Measurements from ENCODE around the gene KREMEN1. TPM values are rescaled to one million over a fixed set of nuclear protein-coding genes. Genes with fewer than 3 reads are reported as not detected.

The KREMEN1 gene
- total and polyA plus RNA-seq, 2 donors (not counting 1 experiment from before 2014, with no cell fraction given), result 0.01 TPM; not detected in 1

- no peaks in the 10 kb centered on the region for H3K79me2 ChIP-seq (ENCODE audit: control insufficient read depth, insufficient read depth, low read length)
- no peak for ATAC-seq (ENCODE audit: low read depth)
- ChIA-PET CTCF (no interaction called here), POLR2A (no interaction called here)
- Mint-ChIP-seq H3K9me3 (ENCODE audit: insufficient read depth) (no peaks in the 10 kb centered on the region), H3K4me1 (peaks cover 9% of the 10 kb centered on the region), H3K27ac (no peak overlapping the region), H3K4me3 (no peak overlapping the region), H3K27me3 (peaks cover 71% of the 10 kb centered on the region)
- H3K4me2 ChIP-seq (replicated peaks; ENCODE audit: low read depth, low read length, poor library complexity, severe bottlenecking), result no peak overlapping the region
- H3K36me3 ChIP-seq (replicated peaks in 1 of 2; ENCODE audit: control extremely low read depth in 1 of 2, control insufficient read depth in 1 of 2, extremely low read depth in 1 of 2, insufficient read depth in 2 of 2, low read length in 1 of 2), result no peaks in the 10 kb centered on the region
- 100% methylated on average over 1 of the region's 1 CpG for WGBS (ENCODE audit: insufficient coverage)
- H3K27me3 ChIP-seq (replicated peaks in 1 of 4; ENCODE audit: control extremely low read depth in 1 of 4, control insufficient read depth in 3 of 4, insufficient read depth in 4 of 4, low read length in 3 of 4), result peaks cover 0 to 64% (median 24%) of the 10 kb centered on the region in 4 experiments
- H2AFZ ChIP-seq (ENCODE audit: insufficient read depth, low read depth, low read length, poor library complexity, severe bottlenecking), result no peak overlapping the region
- DNase-seq, result no peak
- no peaks in the 10 kb centered on the region for H4K20me1 ChIP-seq (ENCODE audit: control insufficient read depth, insufficient read depth, low read length, poor library complexity, severe bottlenecking)
- H3K9me3 ChIP-seq (ENCODE audit: control extremely low read depth in 1 of 3, control insufficient read depth in 2 of 3, insufficient read depth in 1 of 3, low read length in 2 of 3), result no peaks in the 10 kb centered on the region
- H3K9ac ChIP-seq (ENCODE audit: low read length), result no peak overlapping the region
- H3K4me1 ChIP-seq (ENCODE audit: control insufficient read depth in 2 of 2, insufficient read depth in 2 of 2, low read length in 2 of 2), result peaks cover 8 to 11% of the 10 kb centered on the region in 2 donors
- no peak overlapping the region for H3K27ac ChIP-seq (ENCODE audit: low read length in 2 of 2)
- H3K4me3 ChIP-seq (ENCODE audit: control extremely low read depth in 1 of 5, extremely low read depth in 1 of 5, insufficient read depth in 1 of 5, low read depth in 2 of 5, low read length in 4 of 5), result no peak overlapping the region
- intact Hi-C loops (cut with micrococcal nuclease), result no loop called here
- no peak for TF ChIP-seq EZH2 (IDR thresholded peaks at IDR 0.05; ENCODE audit: borderline replicate concordance, insufficient read depth, low read depth, low read length, poor library complexity, severe bottlenecking)
- TF ChIP-seq, protein P1, sequence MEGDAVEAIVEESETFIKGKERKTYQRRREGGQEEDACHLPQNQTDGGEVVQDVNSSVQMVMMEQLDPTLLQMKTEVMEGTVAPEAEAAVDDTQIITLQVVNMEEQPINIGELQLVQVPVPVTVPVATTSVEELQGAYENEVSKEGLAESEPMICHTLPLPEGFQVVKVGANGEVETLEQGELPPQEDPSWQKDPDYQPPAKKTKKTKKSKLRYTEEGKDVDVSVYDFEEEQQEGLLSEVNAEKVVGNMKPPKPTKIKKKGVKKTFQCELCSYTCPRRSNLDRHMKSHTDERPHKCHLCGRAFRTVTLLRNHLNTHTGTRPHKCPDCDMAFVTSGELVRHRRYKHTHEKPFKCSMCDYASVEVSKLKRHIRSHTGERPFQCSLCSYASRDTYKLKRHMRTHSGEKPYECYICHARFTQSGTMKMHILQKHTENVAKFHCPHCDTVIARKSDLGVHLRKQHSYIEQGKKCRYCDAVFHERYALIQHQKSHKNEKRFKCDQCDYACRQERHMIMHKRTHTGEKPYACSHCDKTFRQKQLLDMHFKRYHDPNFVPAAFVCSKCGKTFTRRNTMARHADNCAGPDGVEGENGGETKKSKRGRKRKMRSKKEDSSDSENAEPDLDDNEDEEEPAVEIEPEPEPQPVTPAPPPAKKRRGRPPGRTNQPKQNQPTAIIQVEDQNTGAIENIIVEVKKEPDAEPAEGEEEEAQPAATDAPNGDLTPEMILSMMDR (IDR thresholded peaks at IDR 0.05), result no peak
Observed at GRCh38 chr22:29155966-29156365, 83.1 kb downstream of the KREMEN1 start.

- no peak overlapping the region for H3K9ac ChIP-seq (ENCODE audit: low read length)
- Mint-ChIP-seq H3K9me3 (ENCODE audit: insufficient read depth) (no peaks in the 10 kb centered on the region), H3K4me1 (peaks cover 9% of the 10 kb centered on the region), H3K27ac (no peak overlapping the region), H3K27me3 (peaks cover 69% of the 10 kb centered on the region), H3K4me3 (no peak overlapping the region)
- peaks cover 0 to 60% (median 24%) of the 10 kb centered on the region in 4 experiments for H3K27me3 ChIP-seq (replicated peaks in 1 of 4; ENCODE audit: control extremely low read depth in 1 of 4, control insufficient read depth in 3 of 4, insufficient read depth in 4 of 4, low read length in 3 of 4)
- H3K4me3 ChIP-seq (ENCODE audit: control extremely low read depth in 1 of 5, extremely low read depth in 1 of 5, insufficient read depth in 1 of 5, low read depth in 2 of 5, low read length in 4 of 5), result no peak overlapping the region
- WGBS (ENCODE audit: insufficient coverage), result 50% methylated on average over 4 of the region's 9 CpGs
- H2AFZ ChIP-seq (ENCODE audit: insufficient read depth, low read depth, low read length, poor library complexity, severe bottlenecking), result no peak overlapping the region
- POLR2A ChIA-PET, result no interaction called here
- no peak overlapping the region for H3K27ac ChIP-seq (ENCODE audit: low read length in 2 of 2)
- H3K9me3 ChIP-seq (ENCODE audit: control extremely low read depth in 1 of 3, control insufficient read depth in 2 of 3, insufficient read depth in 1 of 3, low read length in 2 of 3), result no peaks in the 10 kb centered on the region
- no peak for TF ChIP-seq EZH2 (IDR thresholded peaks at IDR 0.05; ENCODE audit: borderline replicate concordance, insufficient read depth, low read depth, low read length, poor library complexity, severe bottlenecking)
- TF ChIP-seq, protein P1 (IDR thresholded peaks at IDR 0.05), result no peak
- H4K20me1 ChIP-seq (ENCODE audit: control insufficient read depth, insufficient read depth, low read length, poor library complexity, severe bottlenecking), result no peaks in the 10 kb centered on the region
- H3K4me1 ChIP-seq (ENCODE audit: control insufficient read depth in 2 of 2, insufficient read depth in 2 of 2, low read length in 2 of 2), result peaks cover 8 to 11% of the 10 kb centered on the region in 2 donors
- no peak overlapping the region for H3K4me2 ChIP-seq (replicated peaks; ENCODE audit: low read depth, low read length, poor library complexity, severe bottlenecking)
- H3K79me2 ChIP-seq (ENCODE audit: control insufficient read depth, insufficient read depth, low read length), result no peaks in the 10 kb centered on the region
- H3K36me3 ChIP-seq (replicated peaks in 1 of 2; ENCODE audit: control extremely low read depth in 1 of 2, control insufficient read depth in 1 of 2, extremely low read depth in 1 of 2, insufficient read depth in 2 of 2, low read length in 1 of 2), result no peaks in the 10 kb centered on the region
- DNase-seq (no peak), ATAC-seq (ENCODE audit: low read depth) (no peak)
- intact Hi-C loops (cut with micrococcal nuclease), result no loop called here
- CTCF ChIA-PET, result no interaction called here
Observed at GRCh38 chr22:29156507-29156906, 83.7 kb downstream of the KREMEN1 start.
